ENCODE results near the gene UNC5C. TPM values are rescaled to one million over a fixed set of nuclear protein-coding genes. Genes with fewer than 3 reads are reported as not detected.
A peak's percentile ranks its signal among the peaks of the same experiment; 100 is the strongest.

UNC5C gene
- total RNA-seq, 1 donor from 2014 or later: not detected

- Histone ChIP-seq H3K4me3 (ENCODE audit: low read depth, low read length) (no peak overlapping the region), H3K36me3 (ENCODE audit: control insufficient read depth, insufficient read depth, low read length) (no peaks in the 10 kb centered on the region), H3K27me3 (ENCODE audit: control insufficient read depth, insufficient read depth, low read length) (no peaks in the 10 kb centered on the region)
- DNase-seq (ENCODE audit: low read depth) (no peak), FAIRE-seq (no peak)
- no peak for TF ChIP-seq CTCF (IDR thresholded peaks at IDR 0.05; ENCODE audit: insufficient read depth, low read length, severe bottlenecking)
Measured at GRCh38 chr4:95263960-95264359, 284.8 kb downstream of the UNC5C start.

DNA sequence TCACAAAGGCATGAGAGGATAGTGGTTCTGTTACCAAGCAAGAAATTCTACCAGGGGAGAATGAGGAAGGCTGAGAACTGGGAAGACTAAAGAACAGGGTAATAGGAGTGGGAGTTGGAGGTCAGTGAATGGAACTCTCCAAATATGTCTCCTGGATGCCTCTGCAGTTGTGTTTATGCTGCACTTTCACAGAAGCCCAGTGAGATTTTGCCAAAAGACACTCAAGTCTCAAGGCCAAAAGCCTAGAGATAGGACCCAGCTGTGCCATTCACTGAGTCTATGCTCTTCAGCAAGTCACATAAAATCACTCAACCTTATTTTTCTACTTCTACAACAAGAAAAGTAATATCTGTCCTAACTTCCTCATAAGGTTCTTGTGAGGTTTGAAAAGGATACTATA lies 285.4 kb downstream of the UNC5C start:
- FAIRE-seq (no peak), DNase-seq (ENCODE audit: low read depth) (no peak)
- Histone ChIP-seq H3K4me3 (ENCODE audit: low read depth, low read length) (no peak overlapping the region), H3K27me3 (ENCODE audit: control insufficient read depth, insufficient read depth, low read length) (no peaks in the 10 kb centered on the region), H3K36me3 (ENCODE audit: control insufficient read depth, insufficient read depth, low read length) (no peaks in the 10 kb centered on the region)
- no peak for TF ChIP-seq CTCF (IDR thresholded peaks at IDR 0.05; ENCODE audit: insufficient read depth, low read length, severe bottlenecking)

GRCh38 chr4:95256108-95256835 lies 292.5 kb downstream of the UNC5C start:
- TF ChIP-seq CTCF (IDR thresholded peaks at IDR 0.05; ENCODE audit: insufficient read depth, low read length, severe bottlenecking): no peak
- H3K27me3 ChIP-seq (ENCODE audit: control insufficient read depth, insufficient read depth, low read length): no peaks in the 10 kb centered on the region
- H3K36me3 ChIP-seq (ENCODE audit: control insufficient read depth, insufficient read depth, low read length): no peaks in the 10 kb centered on the region
- no peak overlapping the region for H3K4me3 ChIP-seq (ENCODE audit: low read depth, low read length)
- DNase-seq (ENCODE audit: low read depth) (peak; percentile 17), FAIRE-seq (no peak)

- Histone ChIP-seq H3K27me3 (ENCODE audit: control insufficient read depth, insufficient read depth, low read length) (no peaks in the 10 kb centered on the region), H3K36me3 (ENCODE audit: control insufficient read depth, insufficient read depth, low read length) (no peaks in the 10 kb centered on the region), H3K4me3 (ENCODE audit: low read depth, low read length) (no peak overlapping the region)
- DNase-seq (ENCODE audit: low read depth) (peak; percentile 51), FAIRE-seq (peak; percentile 23)
- no peak for TF ChIP-seq CTCF (IDR thresholded peaks at IDR 0.05; ENCODE audit: insufficient read depth, low read length, severe bottlenecking)
Measured at GRCh38 chr4:95255396-95256107, 293.2 kb downstream of the UNC5C start.

GRCh38 chr4:95251568-95251967 lies 297.2 kb downstream of the UNC5C start:
- FAIRE-seq: no peak

More at GRCh38 chr4:95251568-95251967, 297.2 kb downstream of the UNC5C start:
- H3K4me3 ChIP-seq (ENCODE audit: low read depth, low read length): no peak overlapping the region
- no peaks in the 10 kb centered on the region for H3K27me3 ChIP-seq (ENCODE audit: control insufficient read depth, insufficient read depth, low read length)
- TF ChIP-seq CTCF (IDR thresholded peaks at IDR 0.05; ENCODE audit: insufficient read depth, low read length, severe bottlenecking): no peak
- DNase-seq (ENCODE audit: low read depth): no peak
- H3K36me3 ChIP-seq (ENCODE audit: control insufficient read depth, insufficient read depth, low read length): no peaks in the 10 kb centered on the region

Data from bronchial epithelial cell (primary cell).